HepG2 (cell line): ENCODE measurements around the gene LIF. TPM values are rescaled to one million over a fixed set of nuclear protein-coding genes. Genes with fewer than 3 reads are reported as not detected.

Experiments used
- ATAC-seq: fragments of 200-7000 bp; cut with Tn5 transposase; 3 replicates; pipeline ENCODE4 v1.9.1; 2020; ENCODE audit warnings: mild to moderate bottlenecking, moderate library complexity
- BruUV-seq: library from RNA; stranded (reverse); fragments of 400-500 nt; replicated peaks from 2 replicates; lab custom pipeline; 2021; lab: Mats Ljungman, UMichigan
- CTCF ChIA-PET: fragments of 300-600 bp; formaldehyde crosslinking; extraction: SDS; loops from one replicate; lab custom pipeline; 2021; ENCODE audit warnings: low total read pairs, inconsistent platforms, low intra/inter-chr PET ratio; lab: Yijun Ruan, JAX
- POLR2A ChIA-PET: fragments of 350-600 bp; sonication (Branson Sonifier 250); formaldehyde crosslinking; loops from one replicate; lab custom pipeline; 2020; ENCODE audit warnings: antibody characterized with exemption, inconsistent platforms; lab: Yijun Ruan, JAX
- DNase-seq: peaks from one replicate; pipeline ENCODE4 v3.0.0-alpha.2; 2015; ENCODE audit warnings: low spot score
- FAIRE-seq: peaks from 3 replicates; lab custom pipeline; 2011; peaks lifted over from hg19 to GRCh38; lab: Jason Lieb, UNC
- H2AFZ ChIP-seq: one replicate; pipeline ENCODE4 v1.6.1; 2011; ENCODE audit warnings: low read length, inconsistent platforms
- H3K27ac ChIP-seq: fragments of 300-600 bp; 3 replicates; pipeline ENCODE4 v1.8.0; 2011; ENCODE audit warnings: mixed run types, mild to moderate bottlenecking, mixed read lengths, low read length, inconsistent platforms; ENCODE audit not compliant: insufficient read depth; ENCODE audit errors: extremely low read length
- H3K27me3 ChIP-seq, 2 experiments: fragments of 200-600 bp in 1 of 2; 2 replicates in 1 of 2; 3 replicates in 1 of 2; pipeline versions ENCODE4 v1.6.0 to v1.8.0; 2011; ENCODE audit warnings: low read length in 2 of 2, mild to moderate bottlenecking in 2 of 2, moderate library complexity in 2 of 2, inconsistent platforms in 1 of 2; ENCODE audit not compliant: insufficient read depth in 2 of 2, control insufficient read depth in 1 of 2
- H3K36me3 ChIP-seq, 2 experiments: fragments of 200-600 bp in 1 of 2; replicated peaks in 1 of 2; 2 replicates in 1 of 2; 3 replicates in 1 of 2; pipeline versions ENCODE4 v1.5.1 to v1.8.0; 2011; ENCODE audit warnings: low read length in 2 of 2, inconsistent platforms in 1 of 2; ENCODE audit not compliant: insufficient read depth in 2 of 2, control insufficient read depth in 1 of 2
- H3K4me1 ChIP-seq: 2 replicates; pipeline ENCODE4 v1.5.1; 2012; ENCODE audit warnings: low read length, inconsistent platforms; ENCODE audit not compliant: insufficient read depth
- H3K4me2 ChIP-seq: 2 replicates; pipeline ENCODE4 v1.6.0; 2011; ENCODE audit warnings: low read depth, low read length, inconsistent platforms
- H3K4me3 ChIP-seq, 3 experiments: fragments of 200-600 bp in 1 of 3; sonication (generic), shearing (Covaris generic) in 1 of 3; replicated peaks in 1 of 3; 2 replicates each; pipeline ENCODE4 v1.5.1; 2011 to 2016; ENCODE audit warnings: low read length in 3 of 3, inconsistent platforms in 2 of 3, low read depth in 2 of 3, mild to moderate bottlenecking in 2 of 3, control low read depth in 1 of 3, mixed read lengths in 1 of 3; ENCODE audit not compliant: insufficient read depth in 1 of 3
- H3K79me2 ChIP-seq: one replicate; pipeline ENCODE4 v1.6.1; 2011; ENCODE audit warnings: low read length, inconsistent platforms; ENCODE audit not compliant: insufficient read depth
- H3K9ac ChIP-seq: 2 replicates; pipeline ENCODE4 v1.6.0; 2011; ENCODE audit warnings: mild to moderate bottlenecking, low read depth, low read length, inconsistent platforms; ENCODE audit not compliant: insufficient read depth
- H3K9me3 ChIP-seq: 2 replicates; pipeline ENCODE4 v1.5.1; 2012; ENCODE audit warnings: mild to moderate bottlenecking, low read length
- H4K20me1 ChIP-seq: 2 replicates; pipeline ENCODE4 v1.6.0; 2011; ENCODE audit warnings: inconsistent platforms, mild to moderate bottlenecking, low read length, moderate library complexity; ENCODE audit not compliant: insufficient read depth
- HNF1B ChIP-seq: sonication (generic); formaldehyde crosslinking; IDR thresholded peaks from 2 replicates; pipeline ENCODE4 v1.5.1; 2020; ENCODE audit warnings: mild to moderate bottlenecking, moderate library complexity, missing genetic modification reagents
- WGBS: methylation state at CpG from one replicate; pipeline ENCODE4 v1.1.6; 2017; ENCODE audit warnings: low lambda C conversion rate; 5-methylcytosine and 5-hydroxymethylcytosine counted together
- in situ Hi-C: cut with HindIII; loops from 2 replicates; pipeline ENCODE4 v1.10.0; 2017; ENCODE audit warnings: low pct_unique_long_range_greater_than_20kb; ENCODE audit not compliant: extremely low pct_ligation_motif_present
- intact Hi-C: fragments of 100-400 bp; cut with micrococcal nuclease; formaldehyde crosslinking; loops from one replicate; pipeline ENCODE4 v1.10.0; 2022; ENCODE audit not compliant: unreplicated experiment
- polyA plus RNA-seq, 8 experiments: library from polyadenylated mRNA; depleted of rRNA in 3 of 8; stranded (reverse) in 7 of 8; unstranded in 1 of 8; fragments of >200 nt; fragmentation: Illumina TruSeq in 4 of 8; extraction: Trizol in 4 of 8; gene quantifications; 2 replicates each; pipeline versions ENCODE4 v1.2.1 to v1.2.3, GENCODE V29; 2011 to 2016; ENCODE audit warnings: low read depth in 4 of 8, missing spikeins in 1 of 8, mixed read lengths in 1 of 8; ENCODE audit not compliant: insufficient read depth in 1 of 8
- total RNA-seq, 5 experiments: library from RNA; depleted of rRNA; stranded (reverse); fragments of >200 nt; fragmentation: Illumina TruSeq; extraction: Trizol; gene quantifications; 2 replicates each; pipeline ENCODE4 v1.2.3, GENCODE V29; 2016; ENCODE audit warnings: low read depth in 1 of 5
- TF ChIP-seq, protein P1 (sequence below): sonication (generic); formaldehyde crosslinking; IDR thresholded peaks from 2 replicates; pipeline ENCODE4 v1.5.0; 2020; ENCODE audit warnings: mild to moderate bottlenecking, missing genetic modification reagents, moderate library complexity

LIF gene
- total and polyA plus RNA-seq, 2 of the 13 experiments (the other 11 are each of a cell fraction or from before 2014, with no cell fraction given): 3.6 to 8.5 TPM

GRCh38 chr22:30224161-30224857, 22.2 kb downstream of the LIF start:
- FAIRE-seq: no peak
- Histone ChIP-seq H3K79me2 (no peaks in the 10 kb centered on the region), H3K4me2 (peak overlapping the region; percentile 21; the same call in 1 of the 2 replicates), H2AFZ (no peak overlapping the region), H3K27me3 (peaks cover 7 to 53% of the 10 kb centered on the region in 2 experiments; a peak in 4 of 5 replicates), H4K20me1 (no peaks in the 10 kb centered on the region), H3K9ac (no peak overlapping the region), H3K4me3 (no peak overlapping the region), H3K9me3 (no peaks in the 10 kb centered on the region), H3K36me3 (no peaks in the 10 kb centered on the region), H3K4me1 (peaks cover 63% of the 10 kb centered on the region), H3K27ac (no peak overlapping the region)
- in situ Hi-C loops (no loop called here), intact Hi-C loops (no loop called here)
- no TSS peak for BruUV-seq
- peak; percentile 45; the same call in 2 of the 3 replicates for ATAC-seq
- DNase-seq: no peak
- 3% methylated on average over 5 of the region's 11 CpGs for WGBS
- TF ChIP-seq, protein P1, sequence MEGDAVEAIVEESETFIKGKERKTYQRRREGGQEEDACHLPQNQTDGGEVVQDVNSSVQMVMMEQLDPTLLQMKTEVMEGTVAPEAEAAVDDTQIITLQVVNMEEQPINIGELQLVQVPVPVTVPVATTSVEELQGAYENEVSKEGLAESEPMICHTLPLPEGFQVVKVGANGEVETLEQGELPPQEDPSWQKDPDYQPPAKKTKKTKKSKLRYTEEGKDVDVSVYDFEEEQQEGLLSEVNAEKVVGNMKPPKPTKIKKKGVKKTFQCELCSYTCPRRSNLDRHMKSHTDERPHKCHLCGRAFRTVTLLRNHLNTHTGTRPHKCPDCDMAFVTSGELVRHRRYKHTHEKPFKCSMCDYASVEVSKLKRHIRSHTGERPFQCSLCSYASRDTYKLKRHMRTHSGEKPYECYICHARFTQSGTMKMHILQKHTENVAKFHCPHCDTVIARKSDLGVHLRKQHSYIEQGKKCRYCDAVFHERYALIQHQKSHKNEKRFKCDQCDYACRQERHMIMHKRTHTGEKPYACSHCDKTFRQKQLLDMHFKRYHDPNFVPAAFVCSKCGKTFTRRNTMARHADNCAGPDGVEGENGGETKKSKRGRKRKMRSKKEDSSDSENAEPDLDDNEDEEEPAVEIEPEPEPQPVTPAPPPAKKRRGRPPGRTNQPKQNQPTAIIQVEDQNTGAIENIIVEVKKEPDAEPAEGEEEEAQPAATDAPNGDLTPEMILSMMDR (CRISPR knock-in tag): 0 out of 2 replicates have a peak, but pooled peaks have one; percentile 6
- no peak for TF ChIP-seq HNF1B (CRISPR knock-in tag)
- POLR2A ChIA-PET: interaction anchor here (1.3 kb wide), 1 partner anchor 14 kb away, joined by 3 read pairs; no protein-coding TSS in a partner anchor
- CTCF ChIA-PET: no interaction called here
